ENCODE measurements around the gene PALD1. TPM values are rescaled to one million over a fixed set of nuclear protein-coding genes. Genes with fewer than 3 reads are reported as not detected.

PALD1 gene
- total and polyA plus RNA-seq, 2 experiments from 2014 or later, result 11.9 to 58.2 TPM

DNA sequence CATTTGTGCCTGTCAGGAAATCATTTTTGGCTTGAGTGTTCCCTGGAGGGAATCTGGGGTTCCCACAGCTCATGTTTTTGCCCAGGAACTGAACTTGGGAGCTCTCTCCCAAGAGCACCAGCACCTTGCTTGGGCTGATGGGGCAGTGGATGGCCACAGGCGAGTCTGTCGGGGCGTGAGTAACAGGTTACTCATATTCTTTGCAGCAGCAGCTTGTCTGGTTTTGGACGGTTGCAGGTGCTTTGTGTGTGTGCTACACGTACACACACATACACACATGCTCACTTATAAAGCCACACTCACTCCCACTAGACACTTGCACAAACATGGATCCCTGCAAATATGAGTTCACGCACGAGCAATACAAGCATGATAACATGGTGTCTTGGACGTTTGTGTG lies 2.9 kb upstream of the PALD1 start (continued):
- TF ChIP-seq REST (IDR thresholded peaks at IDR 0.05; ENCODE audit: unreplicated experiment), result no peak
- TF ChIP-seq ZNF114 (CRISPR knock-in tag; IDR thresholded peaks at IDR 0.05), result no peak
- no peak for TF ChIP-seq STAT1 (IDR thresholded peaks at IDR 0.05; ENCODE audit: unreplicated experiment)
- TF ChIP-seq ZNF331 (CRISPR knock-in tag; IDR thresholded peaks at IDR 0.05; ENCODE audit: low read depth), result no peak
- TF ChIP-seq, protein P1, sequence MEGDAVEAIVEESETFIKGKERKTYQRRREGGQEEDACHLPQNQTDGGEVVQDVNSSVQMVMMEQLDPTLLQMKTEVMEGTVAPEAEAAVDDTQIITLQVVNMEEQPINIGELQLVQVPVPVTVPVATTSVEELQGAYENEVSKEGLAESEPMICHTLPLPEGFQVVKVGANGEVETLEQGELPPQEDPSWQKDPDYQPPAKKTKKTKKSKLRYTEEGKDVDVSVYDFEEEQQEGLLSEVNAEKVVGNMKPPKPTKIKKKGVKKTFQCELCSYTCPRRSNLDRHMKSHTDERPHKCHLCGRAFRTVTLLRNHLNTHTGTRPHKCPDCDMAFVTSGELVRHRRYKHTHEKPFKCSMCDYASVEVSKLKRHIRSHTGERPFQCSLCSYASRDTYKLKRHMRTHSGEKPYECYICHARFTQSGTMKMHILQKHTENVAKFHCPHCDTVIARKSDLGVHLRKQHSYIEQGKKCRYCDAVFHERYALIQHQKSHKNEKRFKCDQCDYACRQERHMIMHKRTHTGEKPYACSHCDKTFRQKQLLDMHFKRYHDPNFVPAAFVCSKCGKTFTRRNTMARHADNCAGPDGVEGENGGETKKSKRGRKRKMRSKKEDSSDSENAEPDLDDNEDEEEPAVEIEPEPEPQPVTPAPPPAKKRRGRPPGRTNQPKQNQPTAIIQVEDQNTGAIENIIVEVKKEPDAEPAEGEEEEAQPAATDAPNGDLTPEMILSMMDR (conservative IDR thresholded peaks at IDR 0.05; ENCODE audit: low read depth in 2 of 2), result no peak
- TF ChIP-seq CREB1 (CRISPR knock-in tag; IDR thresholded peaks at IDR 0.05; ENCODE audit: low read depth), result no peak

- H3K4me2 ChIP-seq, result no peak overlapping the region
- H3K4me3 ChIP-seq, result no peak overlapping the region
- Mint-ChIP-seq H3K9me3 (no peaks in the 10 kb centered on the region), H3K27me3 (ENCODE audit: insufficient read depth, low read depth, poor library complexity) (peaks cover 26% of the 10 kb centered on the region), H3K27ac (no peak overlapping the region), H3K4me3 (peak overlapping the region; percentile 80; the same call in 1 of the 3 replicates), H3K36me3 (ENCODE audit: low read depth) (no peaks in the 10 kb centered on the region), H3K4me1 (peaks cover 31% of the 10 kb centered on the region)
- 0 out of 2 replicates have a peak, but pooled peaks cover 3% of the 10 kb centered on the region for H3K27me3 ChIP-seq (ENCODE audit: insufficient read depth)
- DNase-seq (ENCODE audit: low spot score) (no peak), ATAC-seq (no peak)
- peaks cover 25% of the 10 kb centered on the region for H3K79me2 ChIP-seq (replicated peaks; ENCODE audit: insufficient read depth)
- H3K27ac ChIP-seq (ENCODE audit: low read depth), result no peak overlapping the region
- no peaks in the 10 kb centered on the region; the same call in 1 of the 2 replicates for H4K20me1 ChIP-seq (replicated peaks; ENCODE audit: insufficient read depth)
- H3K9me2 ChIP-seq (ENCODE audit: insufficient read depth), result no peaks in the 10 kb centered on the region
- no peak overlapping the region for H2AFZ ChIP-seq
- no peaks in the 10 kb centered on the region for H3K36me3 ChIP-seq (ENCODE audit: insufficient read depth)
- peaks cover 10% of the 10 kb centered on the region; the same call in 1 of the 2 replicates for H3F3A ChIP-seq (replicated peaks; ENCODE audit: low read depth)
- H3K4me1 ChIP-seq (ENCODE audit: insufficient read depth), result peaks cover 28% of the 10 kb centered on the region
- no peak for TF ChIP-seq STAT1 (IDR thresholded peaks at IDR 0.05; ENCODE audit: unreplicated experiment)
- TF ChIP-seq JUNB (IDR thresholded peaks at IDR 0.05; ENCODE audit: unreplicated experiment), result no peak
- TF ChIP-seq, protein P2, sequence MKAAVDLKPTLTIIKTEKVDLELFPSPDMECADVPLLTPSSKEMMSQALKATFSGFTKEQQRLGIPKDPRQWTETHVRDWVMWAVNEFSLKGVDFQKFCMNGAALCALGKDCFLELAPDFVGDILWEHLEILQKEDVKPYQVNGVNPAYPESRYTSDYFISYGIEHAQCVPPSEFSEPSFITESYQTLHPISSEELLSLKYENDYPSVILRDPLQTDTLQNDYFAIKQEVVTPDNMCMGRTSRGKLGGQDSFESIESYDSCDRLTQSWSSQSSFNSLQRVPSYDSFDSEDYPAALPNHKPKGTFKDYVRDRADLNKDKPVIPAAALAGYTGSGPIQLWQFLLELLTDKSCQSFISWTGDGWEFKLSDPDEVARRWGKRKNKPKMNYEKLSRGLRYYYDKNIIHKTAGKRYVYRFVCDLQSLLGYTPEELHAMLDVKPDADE (IDR thresholded peaks at IDR 0.05), result no peak
- no peak for TF ChIP-seq EZH2 (IDR thresholded peaks at IDR 0.05; ENCODE audit: low read depth, unreplicated experiment)
- no peak for TF ChIP-seq CREB1 (CRISPR knock-in tag; IDR thresholded peaks at IDR 0.05; ENCODE audit: low read depth)
- TF ChIP-seq ZNF114 (CRISPR knock-in tag; IDR thresholded peaks at IDR 0.05), result no peak
- no peak for TF ChIP-seq REST (IDR thresholded peaks at IDR 0.05; ENCODE audit: unreplicated experiment)
- TF ChIP-seq EZH2phosphoT487 (IDR thresholded peaks at IDR 0.05; ENCODE audit: unreplicated experiment), result no peak
- TF ChIP-seq ZNF331 (CRISPR knock-in tag; IDR thresholded peaks at IDR 0.05; ENCODE audit: low read depth), result no peak
- TF ChIP-seq, protein P1 (conservative IDR thresholded peaks at IDR 0.05; ENCODE audit: low read depth in 2 of 2), result no peak
These were observed 2.1 kb upstream of the PALD1 start for GRCh38 chr10:70476249-70477035.
